OCI-LY7 (cell line): ENCODE results near the gene SIRPA.

ENCODE experiments used
- EZH2phosphoT487 ChIP-seq: fragments of 200-600 bp; sonication (generic); IDR thresholded peaks from 2 replicates; pipeline ENCODE4 v1.6.1; 2018; ENCODE audit warnings: low read depth, borderline replicate concordance, mild to moderate bottlenecking, mixed run types, antibody characterized with exemption, low read length, moderate library complexity, mixed read lengths
- TF ChIP-seq, protein P1 (sequence below): fragments of 200-600 bp; sonication (generic); conservative IDR thresholded peaks from 2 replicates; pipeline ENCODE4 v1.5.1; 2014; ENCODE audit warnings: mild to moderate bottlenecking, antibody characterized with exemption, low read length, moderate library complexity, mixed read lengths

DNA sequence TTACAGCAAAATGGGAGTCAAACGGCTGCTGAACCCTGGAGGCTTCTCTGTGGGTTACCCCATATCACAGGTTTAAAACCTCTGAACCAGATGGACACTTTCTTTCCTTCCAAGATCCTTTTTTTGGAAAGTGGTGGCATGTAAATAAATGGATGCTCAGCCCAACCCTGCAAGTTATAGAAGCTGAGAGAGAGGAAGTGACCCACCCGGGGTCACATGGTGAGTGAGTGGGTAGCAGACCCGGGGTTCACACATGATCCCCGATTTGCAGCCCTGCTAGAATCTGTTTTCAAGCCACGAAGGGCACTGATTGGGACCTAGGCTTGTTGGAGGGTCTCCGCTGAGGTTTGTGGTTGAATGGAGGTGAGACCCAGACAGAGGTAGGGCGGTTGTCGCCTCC is 32.0 kb downstream of the SIRPA start:
- TF ChIP-seq, protein P1, sequence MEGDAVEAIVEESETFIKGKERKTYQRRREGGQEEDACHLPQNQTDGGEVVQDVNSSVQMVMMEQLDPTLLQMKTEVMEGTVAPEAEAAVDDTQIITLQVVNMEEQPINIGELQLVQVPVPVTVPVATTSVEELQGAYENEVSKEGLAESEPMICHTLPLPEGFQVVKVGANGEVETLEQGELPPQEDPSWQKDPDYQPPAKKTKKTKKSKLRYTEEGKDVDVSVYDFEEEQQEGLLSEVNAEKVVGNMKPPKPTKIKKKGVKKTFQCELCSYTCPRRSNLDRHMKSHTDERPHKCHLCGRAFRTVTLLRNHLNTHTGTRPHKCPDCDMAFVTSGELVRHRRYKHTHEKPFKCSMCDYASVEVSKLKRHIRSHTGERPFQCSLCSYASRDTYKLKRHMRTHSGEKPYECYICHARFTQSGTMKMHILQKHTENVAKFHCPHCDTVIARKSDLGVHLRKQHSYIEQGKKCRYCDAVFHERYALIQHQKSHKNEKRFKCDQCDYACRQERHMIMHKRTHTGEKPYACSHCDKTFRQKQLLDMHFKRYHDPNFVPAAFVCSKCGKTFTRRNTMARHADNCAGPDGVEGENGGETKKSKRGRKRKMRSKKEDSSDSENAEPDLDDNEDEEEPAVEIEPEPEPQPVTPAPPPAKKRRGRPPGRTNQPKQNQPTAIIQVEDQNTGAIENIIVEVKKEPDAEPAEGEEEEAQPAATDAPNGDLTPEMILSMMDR = no peak
- TF ChIP-seq EZH2phosphoT487 = no peak
